H9 (cell line): ENCODE data around the gene CHRNA4. TPM values are rescaled to one million over a fixed set of nuclear protein-coding genes. Genes with fewer than 3 reads are reported as not detected.

Source experiments
- DNase-seq: peaks from one replicate; pipeline ENCODE4 v3.0.0-alpha.2; 2017
- H2AFZ ChIP-seq: one replicate; pipeline ENCODE4 v1.6.1; 2013; ENCODE audit warnings: mild to moderate bottlenecking, low read length, control low read depth, moderate library complexity
- H2AK5ac ChIP-seq: 2 replicates; pipeline ENCODE4 v1.6.1; 2013; ENCODE audit warnings: low read length, control low read depth, mixed read lengths; ENCODE audit not compliant: insufficient read length
- H2BK120ac ChIP-seq: one replicate; pipeline ENCODE4 v1.6.1; 2013; ENCODE audit warnings: low read depth, mild to moderate bottlenecking, low read length, control low read depth, inconsistent platforms; ENCODE audit not compliant: poor library complexity, severe bottlenecking
- H2BK12ac ChIP-seq: 2 replicates; pipeline ENCODE4 v1.6.1; 2013; ENCODE audit warnings: low read length, control low read depth, mixed read lengths, low read depth; ENCODE audit not compliant: insufficient read length
- H2BK15ac ChIP-seq: 2 replicates; pipeline ENCODE4 v1.6.1; 2013; ENCODE audit warnings: low read depth, low read length, control low read depth
- H2BK20ac ChIP-seq: one replicate; pipeline ENCODE4 v1.6.1; 2013; ENCODE audit warnings: low read depth, mild to moderate bottlenecking, low read length, control low read depth, inconsistent platforms; ENCODE audit not compliant: poor library complexity, severe bottlenecking
- H2BK5ac ChIP-seq: 2 replicates; pipeline ENCODE4 v1.6.1; 2013; ENCODE audit warnings: low read length, control low read depth, mixed read lengths; ENCODE audit not compliant: insufficient read length
- H3K14ac ChIP-seq: 2 replicates; pipeline ENCODE4 v1.6.1; 2013; ENCODE audit warnings: low read length, control low read depth; ENCODE audit not compliant: insufficient read depth
- H3K18ac ChIP-seq: 2 replicates; pipeline ENCODE4 v1.6.1; 2013; ENCODE audit warnings: low read depth, mild to moderate bottlenecking, mixed read lengths, low read length, control low read depth; ENCODE audit not compliant: insufficient read length
- H3K23ac ChIP-seq: 2 replicates; pipeline ENCODE4 v1.6.1; 2013; ENCODE audit warnings: low read length, control low read depth, mixed read lengths, low read depth; ENCODE audit not compliant: insufficient read length
- H3K23me2 ChIP-seq: 2 replicates; pipeline ENCODE4 v1.6.1; 2013; ENCODE audit warnings: low read depth, mild to moderate bottlenecking, mixed read lengths, low read length, control low read depth; ENCODE audit not compliant: insufficient read length, poor library complexity, severe bottlenecking
- H3K27ac ChIP-seq: 2 replicates; pipeline ENCODE4 v1.5.1; 2013; ENCODE audit warnings: low read length, control low read depth, mixed read lengths, low read depth; ENCODE audit not compliant: insufficient read length
- H3K27me3 ChIP-seq: 2 replicates; pipeline ENCODE4 v1.6.1; 2013; ENCODE audit warnings: low read length, control low read depth, inconsistent platforms; ENCODE audit not compliant: insufficient read depth
- H3K4ac ChIP-seq: 2 replicates; pipeline ENCODE4 v1.6.1; 2013; ENCODE audit warnings: low read depth, mild to moderate bottlenecking, control low read depth, inconsistent platforms, low read length, moderate library complexity
- H3K4me1 ChIP-seq: 2 replicates; pipeline ENCODE4 v1.6.1; 2013; ENCODE audit warnings: low read length, control low read depth, inconsistent platforms; ENCODE audit not compliant: insufficient read depth
- H3K4me2 ChIP-seq: 2 replicates; pipeline ENCODE4 v1.6.1; 2013; ENCODE audit warnings: low read length, control low read depth, mixed read lengths; ENCODE audit not compliant: insufficient read length, insufficient read depth
- H3K56ac ChIP-seq: 2 replicates; pipeline ENCODE4 v1.6.1; 2013; ENCODE audit warnings: low read depth, mild to moderate bottlenecking, mixed read lengths, low read length, control low read depth; ENCODE audit not compliant: insufficient read length
- H3K79me1 ChIP-seq: 2 replicates; pipeline ENCODE4 v1.6.1; 2013; ENCODE audit warnings: low read depth, mild to moderate bottlenecking, moderate library complexity, low read length, control low read depth, inconsistent platforms; ENCODE audit not compliant: insufficient read depth, poor library complexity, severe bottlenecking
- H3K79me2 ChIP-seq: 2 replicates; pipeline ENCODE4 v1.6.1; 2013; ENCODE audit warnings: low read length, control low read depth, inconsistent platforms; ENCODE audit not compliant: insufficient read depth
- H3K9ac ChIP-seq: 2 replicates; pipeline ENCODE4 v1.6.1; 2013; ENCODE audit warnings: low read length, control low read depth, mixed read lengths; ENCODE audit not compliant: insufficient read length; ENCODE audit errors: extremely low read depth
- H3K9me3 ChIP-seq: one replicate; pipeline ENCODE4 v1.6.1; 2013; ENCODE audit warnings: low read depth, low read length, inconsistent platforms; ENCODE audit not compliant: control insufficient read depth
- H3T11ph ChIP-seq: one replicate; pipeline ENCODE4 v1.6.1; 2013; ENCODE audit warnings: mild to moderate bottlenecking, low read length, control low read depth, inconsistent platforms
- H4K20me1 ChIP-seq: one replicate; pipeline ENCODE4 v1.6.1; 2013; ENCODE audit not compliant: control insufficient read depth, insufficient read length, insufficient read depth
- H4K5ac ChIP-seq: 2 replicates; pipeline ENCODE4 v1.6.1; 2013; ENCODE audit warnings: low read depth, mild to moderate bottlenecking, mixed read lengths, low read length, control low read depth; ENCODE audit not compliant: insufficient read length
- H4K8ac ChIP-seq: replicated peaks from 2 replicates; pipeline ENCODE4 v1.6.1; 2013; ENCODE audit warnings: low read length, control low read depth, mixed read lengths, low read depth; ENCODE audit not compliant: insufficient read length
- H4K91ac ChIP-seq: 2 replicates; pipeline ENCODE4 v1.6.1; 2013; ENCODE audit warnings: low read depth, mild to moderate bottlenecking, moderate library complexity, mixed read lengths, low read length, control low read depth; ENCODE audit not compliant: insufficient read length
- H3K27ac Mint-ChIP-seq, 3 experiments: 2 replicates in 2 of 3; 3 replicates in 1 of 3; pipeline ENCODE4 v1.8.0; 2020 to 2021; ENCODE audit warnings: mixed read lengths in 3 of 3, mild to moderate bottlenecking in 1 of 3, moderate library complexity in 1 of 3
- H3K27me3 Mint-ChIP-seq: 2 replicates; pipeline ENCODE4 v1.8.0; 2021; ENCODE audit warnings: low read depth, mild to moderate bottlenecking, moderate library complexity, mixed read lengths
- H3K36me3 Mint-ChIP-seq, 3 experiments: 2 replicates in 2 of 3; 3 replicates in 1 of 3; pipeline ENCODE4 v1.8.0; 2020 to 2021; ENCODE audit warnings: low read depth in 3 of 3, mixed read lengths in 3 of 3; ENCODE audit not compliant: insufficient read depth in 1 of 3
- H3K4me1 Mint-ChIP-seq, 2 experiments: 2 replicates each; pipeline ENCODE4 v1.8.0; 2020; ENCODE audit warnings: mixed read lengths in 2 of 2
- H3K4me3 Mint-ChIP-seq, 2 experiments: 2 replicates in 1 of 2; 3 replicates in 1 of 2; pipeline ENCODE4 v1.8.0; 2020 to 2021; ENCODE audit warnings: mild to moderate bottlenecking in 2 of 2, mixed read lengths in 2 of 2, moderate library complexity in 1 of 2
- H3K9me3 Mint-ChIP-seq, 2 experiments: 2 replicates in 1 of 2; 3 replicates in 1 of 2; pipeline ENCODE4 v1.8.0; 2020; ENCODE audit warnings: mild to moderate bottlenecking in 2 of 2, mixed read lengths in 2 of 2, moderate library complexity in 1 of 2
- CTCF ChIP-seq: fragments of 200-600 bp; sonication (generic); conservative IDR thresholded peaks from 3 replicates; pipeline ENCODE4 v1.8.0; 2021; ENCODE audit warnings: antibody characterized with exemption, mild to moderate bottlenecking
- WGBS: extraction: QIAGEN DNeasy Blood & Tissue Kit; methylation state at CpG from one replicate; pipeline ENCODE4 v1.1.7; 2013; ENCODE audit warnings: missing lambda C conversion rate, low lambda C conversion rate, mixed read lengths; ENCODE audit not compliant: insufficient read length; ENCODE audit errors: extremely low coverage; 5-methylcytosine and 5-hydroxymethylcytosine counted together
- total RNA-seq: library from RNA; stranded (reverse); gene quantifications from 2 replicates; pipeline ENCODE4 v1.2.1, GENCODE V29; 2021

CHRNA4 gene
- total RNA-seq, 1 experiment from 2014 or later: 2.5 TPM

DNA sequence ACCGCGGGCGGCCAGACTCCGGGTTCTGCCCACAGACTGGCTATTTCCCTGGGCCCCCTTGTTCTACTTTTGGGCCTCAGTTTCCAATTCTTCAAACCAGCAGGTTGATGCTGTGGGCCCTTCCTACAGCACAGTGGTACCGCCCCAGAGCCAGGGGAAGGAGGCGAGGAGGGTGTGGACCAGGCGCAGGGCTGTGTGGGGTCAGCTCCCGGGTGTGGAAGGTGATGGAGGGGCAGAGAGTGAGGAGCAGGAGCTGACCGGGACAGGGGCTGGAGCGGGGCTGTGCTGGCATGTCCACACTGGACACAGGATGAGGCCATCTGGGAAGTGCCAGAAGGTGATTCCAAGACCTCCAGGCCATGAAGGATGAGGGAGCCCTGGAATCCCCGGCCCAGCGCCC is 35.2 kb upstream of the CHRNA4 start:
- no peak overlapping the region for H3K27ac Mint-ChIP-seq
- Histone ChIP-seq H2BK20ac (no peak overlapping the region), H2BK5ac (no peak overlapping the region), H3K79me2 (no peaks in the 10 kb centered on the region), H2BK120ac (no peak overlapping the region), H3T11ph (no peak overlapping the region), H3K23ac (no peak overlapping the region), H4K20me1 (no peaks in the 10 kb centered on the region), H2BK12ac (no peak overlapping the region), H3K79me1 (no peaks in the 10 kb centered on the region), H3K4me1 (peaks cover 7% of the 10 kb centered on the region; the same call in 1 of the 2 replicates), H3K9ac (no peak overlapping the region), H3K14ac (no peak overlapping the region), H3K4me2 (no peak overlapping the region), H3K9me3 (no peaks in the 10 kb centered on the region), H3K27me3 (no peaks in the 10 kb centered on the region), H3K18ac (no peak overlapping the region), H4K5ac (no peak overlapping the region), H3K23me2 (no peaks in the 10 kb centered on the region), H2BK15ac (no peak overlapping the region), H3K4ac (no peak overlapping the region), H3K56ac (no peak overlapping the region), H3K27ac (no peak overlapping the region), H4K8ac (no peak overlapping the region), H4K91ac (no peak overlapping the region), H2AFZ (no peak overlapping the region), H2AK5ac (no peak overlapping the region)
- H3K9me3 Mint-ChIP-seq: peaks cover 16 to 18% of the 10 kb centered on the region in 2 experiments
- peaks cover 4 to 13% (median 5%) of the 10 kb centered on the region in 3 experiments; a peak in 5 of 7 replicates for H3K36me3 Mint-ChIP-seq
- H3K27me3 Mint-ChIP-seq: peaks cover 10% of the 10 kb centered on the region
- peaks cover 21 to 27% of the 10 kb centered on the region in 2 experiments for H3K4me1 Mint-ChIP-seq
- TF ChIP-seq CTCF: no peak
- no peak for DNase-seq
- H3K4me3 Mint-ChIP-seq: no peak overlapping the region
- WGBS: no CpG with 5 or more reads among the region's 12 CpGs
